Stomach (tissue), 9 donors: ENCODE results near the gene WDR37. TPM values are rescaled to one million over a fixed set of nuclear protein-coding genes. Genes with fewer than 3 reads are reported as not detected.

Source experiments
- DNase-seq, 2 donors: peaks; one replicate each; pipeline versions ENCODE4 v3.0.0 to v3.0.0-alpha.2; 2013 to 2019
- H3K27ac ChIP-seq, 5 donors: fragments of 200-600 bp in 4 of 5; sonication (generic) in 4 of 5; one replicate each; pipeline ENCODE4 v1.5.1; 2013 to 2019; ENCODE audit warnings: mild to moderate bottlenecking in 1 of 5, moderate library complexity in 1 of 5
- H3K27me3 ChIP-seq, 3 donors: fragments of 200-600 bp; sonication (generic); one replicate each; pipeline ENCODE4 v1.5.1; 2017 to 2019; ENCODE audit warnings: mixed run types in 1 of 3
- H3K36me3 ChIP-seq, 4 donors: fragments of 200-600 bp; sonication (generic); 1 replicate in 3 of 4; 2 replicates in 1 of 4; pipeline ENCODE4 v1.5.1; 2016 to 2019
- H3K4me1 ChIP-seq, 4 donors: fragments of 200-600 bp; sonication (generic); one replicate each; pipeline ENCODE4 v1.5.1; 2016 to 2019
- H3K4me3 ChIP-seq, 4 donors: fragments of 200-600 bp; sonication (generic) in 3 of 4; one replicate each; pipeline ENCODE4 v1.5.1; 2016 to 2019; ENCODE audit warnings: mild to moderate bottlenecking in 1 of 4
- H3K9me3 ChIP-seq, 4 donors: fragments of 200-600 bp; sonication (generic); one replicate each; pipeline ENCODE4 v1.5.1; 2016 to 2019
- EP300 ChIP-seq: sonication (generic); formaldehyde crosslinking; IDR thresholded peaks from one replicate; pipeline ENCODE4 v1.6.1; 2017; ENCODE audit warnings: antibody characterized with exemption
- POLR2A ChIP-seq, 4 donors: fragments of 450-650 bp; IDR thresholded peaks; one replicate each; pipeline ENCODE4 v1.6.1; 2016; ENCODE audit warnings: antibody characterized with exemption in 4 of 4, control low read depth in 2 of 4, mild to moderate bottlenecking in 1 of 4, moderate library complexity in 1 of 4
- POLR2AphosphoS5 ChIP-seq, 3 donors: sonication (generic); formaldehyde crosslinking; IDR thresholded peaks; one replicate each; pipeline ENCODE4 v1.6.1; 2016; ENCODE audit warnings: antibody characterized with exemption in 3 of 3
- WGBS, 5 donors: extraction: QIAGEN DNeasy Blood & Tissue Kit in 3 of 5; methylation state at CpG; one replicate each; pipeline versions ENCODE4 v1.1.5 to v1.1.7; 2013 to 2018; 5-methylcytosine and 5-hydroxymethylcytosine counted together
- intact Hi-C: fragments of 100-400 bp; cut with DNase I; formaldehyde crosslinking; loops from one replicate; pipeline ENCODE4 v1.15.1; 2023; ENCODE audit warnings: low total_unique reads
- polyA plus RNA-seq, 3 donors: library from polyadenylated mRNA; stranded (reverse); fragments of 200-250 nt; gene quantifications; one replicate each; pipeline ENCODE4 v1.2.3, GENCODE V29; 2013
- total RNA-seq, 5 donors: library from RNA; depleted of rRNA; stranded (reverse); fragments of >200 nt; gene quantifications; one replicate each; pipeline versions ENCODE4 v1.1.0 to v1.2.3, GENCODE V29; 2014 to 2016
- TF ChIP-seq, protein P1 (sequence below), 7 experiments: fragments of 450-650 bp in 4 of 7; fragments of 200-600 bp in 3 of 7; sonication (generic) in 3 of 7; IDR thresholded peaks; one replicate each; pipeline ENCODE4 v1.5.1; 2016 to 2019; ENCODE audit warnings: antibody characterized with exemption in 7 of 7, control low read depth in 2 of 7, mild to moderate bottlenecking in 1 of 7
- donor health status: healthy with polysubstance abuse.
- donor health status: Bipolar disorder and iron deficiency.
- donor health status: healthy.

Gene WDR37
- total and polyA plus RNA-seq, 8 donors, result 5.3 to 165 (median 12.6) TPM

DNA sequence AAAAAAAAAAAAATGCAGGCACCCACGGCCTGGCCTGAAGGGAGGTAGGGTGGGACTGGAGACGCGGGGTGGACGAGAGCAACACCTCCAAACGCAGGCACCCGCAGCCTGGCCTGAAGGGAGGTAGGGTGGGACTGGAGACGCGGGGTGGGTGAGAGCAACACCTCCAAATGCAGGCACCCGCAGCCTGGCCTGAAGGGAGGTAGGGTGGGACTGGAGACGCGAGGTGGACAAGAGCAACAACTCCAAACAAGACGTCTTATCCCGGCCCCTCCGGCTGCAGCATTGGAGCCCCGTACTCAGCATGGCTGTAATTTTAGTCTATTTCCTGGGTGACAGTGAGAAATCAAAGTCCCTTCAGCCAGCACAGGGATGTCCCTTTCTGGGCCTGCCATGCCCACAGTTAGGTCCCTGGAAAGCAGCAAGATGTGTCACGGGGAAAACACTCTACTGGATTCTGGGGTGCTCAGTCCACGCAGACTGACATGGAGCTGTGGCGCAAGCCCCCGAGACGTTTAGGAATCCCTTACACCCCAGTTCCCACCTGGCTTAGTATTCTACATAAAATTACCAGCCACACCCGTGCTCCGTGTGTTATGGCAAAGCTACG, 119.9 kb downstream of the WDR37 start:
- H3K4me3 ChIP-seq, result no peak overlapping the region
- no peaks in the 10 kb centered on the region for H3K4me1 ChIP-seq
- no peak overlapping the region for H3K27ac ChIP-seq
- TF ChIP-seq, protein P1, sequence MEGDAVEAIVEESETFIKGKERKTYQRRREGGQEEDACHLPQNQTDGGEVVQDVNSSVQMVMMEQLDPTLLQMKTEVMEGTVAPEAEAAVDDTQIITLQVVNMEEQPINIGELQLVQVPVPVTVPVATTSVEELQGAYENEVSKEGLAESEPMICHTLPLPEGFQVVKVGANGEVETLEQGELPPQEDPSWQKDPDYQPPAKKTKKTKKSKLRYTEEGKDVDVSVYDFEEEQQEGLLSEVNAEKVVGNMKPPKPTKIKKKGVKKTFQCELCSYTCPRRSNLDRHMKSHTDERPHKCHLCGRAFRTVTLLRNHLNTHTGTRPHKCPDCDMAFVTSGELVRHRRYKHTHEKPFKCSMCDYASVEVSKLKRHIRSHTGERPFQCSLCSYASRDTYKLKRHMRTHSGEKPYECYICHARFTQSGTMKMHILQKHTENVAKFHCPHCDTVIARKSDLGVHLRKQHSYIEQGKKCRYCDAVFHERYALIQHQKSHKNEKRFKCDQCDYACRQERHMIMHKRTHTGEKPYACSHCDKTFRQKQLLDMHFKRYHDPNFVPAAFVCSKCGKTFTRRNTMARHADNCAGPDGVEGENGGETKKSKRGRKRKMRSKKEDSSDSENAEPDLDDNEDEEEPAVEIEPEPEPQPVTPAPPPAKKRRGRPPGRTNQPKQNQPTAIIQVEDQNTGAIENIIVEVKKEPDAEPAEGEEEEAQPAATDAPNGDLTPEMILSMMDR (IDR thresholded peaks at IDR 0.05), result no peak
- TF ChIP-seq POLR2A (IDR thresholded peaks at IDR 0.05) (no peak), EP300 (no peak), POLR2AphosphoS5 (IDR thresholded peaks at IDR 0.05) (no peak)
- WGBS, 5 donors, result 82 to 90% (median 88%) methylated on average over 21 to 23 of the region's 23 CpGs
- intact Hi-C loops, result no loop called here
- no peaks in the 10 kb centered on the region for H3K27me3 ChIP-seq
- no peaks in the 10 kb centered on the region for H3K9me3 ChIP-seq
- no peak for DNase-seq
- H3K36me3 ChIP-seq, result no peaks in the 10 kb centered on the region

DNA sequence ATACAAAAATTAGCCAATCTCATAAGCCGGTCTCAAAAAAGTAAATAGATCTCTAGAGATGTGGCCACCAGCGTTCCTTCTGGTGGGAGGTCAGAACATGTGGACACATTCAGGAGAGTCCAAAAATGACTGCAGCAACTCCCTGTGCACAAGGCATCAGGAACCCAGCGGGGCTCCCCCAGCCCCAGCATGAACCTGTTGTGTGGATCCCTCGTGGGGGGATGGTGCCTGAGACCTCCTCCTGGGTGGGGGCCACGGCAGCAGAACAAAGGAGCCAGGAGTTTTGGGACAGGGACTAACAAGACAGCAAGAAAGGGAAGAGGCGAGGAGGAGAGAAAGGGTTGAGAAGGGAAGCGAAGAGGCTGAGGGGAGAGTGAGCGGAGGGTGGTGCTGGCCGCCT, 121.8 kb downstream of the WDR37 start:
- TF ChIP-seq EP300, result no peak
- no peak for TF ChIP-seq POLR2A (IDR thresholded peaks at IDR 0.05)
- no peak for TF ChIP-seq POLR2AphosphoS5 (IDR thresholded peaks at IDR 0.05)
- TF ChIP-seq, protein P1 (IDR thresholded peaks at IDR 0.05), result no peak
- Histone ChIP-seq H3K4me3 (no peak overlapping the region), H3K27me3 (no peaks in the 10 kb centered on the region), H3K27ac (no peak overlapping the region), H3K36me3 (no peaks in the 10 kb centered on the region), H3K4me1 (no peaks in the 10 kb centered on the region), H3K9me3 (no peaks in the 10 kb centered on the region)
- intact Hi-C loops, result no loop called here
- DNase-seq, result no peak
- 85 to 87% (median 85%) methylated on average over 8 to 9 of the region's 9 CpGs for WGBS, 5 donors

DNA sequence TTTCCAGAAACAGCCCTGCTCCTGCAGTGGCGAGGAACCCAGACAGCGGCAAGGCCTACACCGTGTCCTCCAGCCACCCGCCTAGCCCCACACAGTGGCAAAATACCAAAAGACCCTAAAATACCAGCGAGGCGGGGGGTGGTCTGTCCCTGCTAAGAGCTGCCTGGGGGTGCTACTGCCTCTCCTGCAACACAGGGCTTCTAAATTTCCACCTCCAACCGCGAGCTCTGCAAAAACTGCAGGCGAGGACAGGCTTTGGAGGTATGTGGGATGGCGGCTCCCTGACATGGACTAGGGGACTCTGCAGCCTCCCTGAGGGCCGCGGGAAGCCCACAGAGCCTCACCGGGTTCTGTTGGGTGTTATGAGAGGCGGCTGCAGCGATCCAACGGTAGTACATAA, 122.3 kb downstream of the WDR37 start:
- Histone ChIP-seq H3K4me1 (no peaks in the 10 kb centered on the region), H3K36me3 (no peaks in the 10 kb centered on the region), H3K9me3 (no peaks in the 10 kb centered on the region), H3K4me3 (no peak overlapping the region), H3K27me3 (peaks cover 0 to 5% (median 0%) of the 10 kb centered on the region in 3 donors), H3K27ac (no peak overlapping the region)
- no peak for DNase-seq
- no peak for TF ChIP-seq POLR2AphosphoS5 (IDR thresholded peaks at IDR 0.05)
- no peak for TF ChIP-seq POLR2A (IDR thresholded peaks at IDR 0.05)
- no peak for TF ChIP-seq EP300
- TF ChIP-seq, protein P1 (IDR thresholded peaks at IDR 0.05), result no peak
- WGBS, 5 donors, result 85 to 94% (median 92%) methylated on average over 16 of the region's 16 CpGs
- intact Hi-C loops, result no loop called here

DNA sequence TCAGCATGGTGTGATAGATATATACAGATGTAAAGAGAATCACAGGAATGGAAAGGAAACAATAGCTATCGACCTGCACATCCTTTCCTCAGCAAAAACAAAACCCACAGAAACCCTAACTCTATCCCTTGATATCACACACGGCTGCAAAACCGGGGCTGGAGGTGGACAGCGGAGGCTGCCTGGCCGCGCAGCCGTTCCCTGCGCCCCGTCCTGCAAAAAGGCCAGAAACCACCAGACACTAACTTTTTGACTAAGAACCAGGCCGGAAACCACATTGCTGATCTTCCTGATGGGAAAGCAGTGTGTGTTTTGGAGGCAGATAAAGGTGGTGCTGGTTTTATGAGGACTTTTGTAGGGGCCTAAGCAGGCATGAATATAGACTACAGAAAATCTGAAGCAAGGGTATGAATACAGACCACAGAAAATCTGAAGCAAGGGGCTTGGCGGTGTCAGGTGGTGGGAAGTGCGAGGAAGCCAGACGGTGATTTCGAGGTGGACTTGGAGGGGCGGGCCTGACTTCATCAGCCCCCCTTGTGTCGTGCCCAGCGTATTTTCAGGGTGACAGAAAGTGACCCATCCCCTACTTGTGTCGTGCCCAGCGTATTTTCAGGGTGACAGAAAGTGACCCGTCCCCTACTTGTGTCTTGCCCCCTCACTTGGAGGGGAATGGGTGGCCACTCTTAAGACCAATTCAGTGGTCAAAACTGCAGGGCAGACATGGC, 123.3 kb downstream of the WDR37 start:
- H3K36me3 ChIP-seq, result no peaks in the 10 kb centered on the region
- no peak overlapping the region for H3K4me3 ChIP-seq
- WGBS, 5 donors, result 85 to 92% (median 87%) methylated on average over 17 to 20 of the region's 20 CpGs
- no peaks in the 10 kb centered on the region for H3K9me3 ChIP-seq
- peaks cover 0 to 11% (median 0%) of the 10 kb centered on the region in 3 donors for H3K27me3 ChIP-seq
- no peak for DNase-seq
- no peaks in the 10 kb centered on the region for H3K4me1 ChIP-seq
- no peak overlapping the region for H3K27ac ChIP-seq
- intact Hi-C loops, result no loop called here
- TF ChIP-seq EP300, result no peak
- TF ChIP-seq, protein P1 (IDR thresholded peaks at IDR 0.05), result no peak
- TF ChIP-seq POLR2A (IDR thresholded peaks at IDR 0.05), result no peak
- no peak for TF ChIP-seq POLR2AphosphoS5 (IDR thresholded peaks at IDR 0.05)
